ENCODE data around the gene ATXN10.

ATXN10 gene

GRCh38 chr22:45783690-45784089 lies 112.1 kb downstream of the ATXN10 start:
- Histone ChIP-seq H2AFZ (ENCODE audit: low read depth, low read length) (no peak overlapping the region), H3K36me3 (replicated peaks; ENCODE audit: low read depth, low read length) (no peaks in the 10 kb centered on the region), H3K79me2 (ENCODE audit: low read length) (0 out of 2 replicates have a peak, but pooled peaks cover 3% of the 10 kb centered on the region), H3K27ac (ENCODE audit: low read length) (no peak overlapping the region), H3K4me1 (ENCODE audit: low read length) (peaks cover 12% of the 10 kb centered on the region), H3K4me2 (ENCODE audit: low read length) (no peak overlapping the region), H4K20me1 (ENCODE audit: insufficient read depth, low read length) (peaks cover 7% of the 10 kb centered on the region; the same call in 1 of the 2 replicates), H3K27me3 (ENCODE audit: low read depth, low read length) (no peaks in the 10 kb centered on the region), H3K9ac (ENCODE audit: low read length) (no peak overlapping the region), H3K9me3 (ENCODE audit: insufficient read depth, low read length) (no peaks in the 10 kb centered on the region), H3K4me3 (ENCODE audit: low read length) (no peak overlapping the region)
- TF ChIP-seq CTCF (IDR thresholded peaks at IDR 0.05; ENCODE audit: low read depth, low read length) (no peak), EZH2phosphoT487 (IDR thresholded peaks at IDR 0.05; ENCODE audit: low read depth) (no peak)

GRCh38 chr22:45784357-45785277 lies 113.0 kb downstream of the ATXN10 start:
- Histone ChIP-seq H3K9me3 (ENCODE audit: insufficient read depth, low read length) (no peaks in the 10 kb centered on the region), H2AFZ (ENCODE audit: low read depth, low read length) (no peak overlapping the region), H4K20me1 (ENCODE audit: insufficient read depth, low read length) (peaks cover 7% of the 10 kb centered on the region; the same call in 1 of the 2 replicates), H3K79me2 (ENCODE audit: low read length) (0 out of 2 replicates have a peak, but pooled peaks cover 3% of the 10 kb centered on the region), H3K4me2 (ENCODE audit: low read length) (no peak overlapping the region), H3K27ac (ENCODE audit: low read length) (no peak overlapping the region), H3K36me3 (replicated peaks; ENCODE audit: low read depth, low read length) (no peaks in the 10 kb centered on the region), H3K27me3 (ENCODE audit: low read depth, low read length) (no peaks in the 10 kb centered on the region), H3K4me3 (ENCODE audit: low read length) (no peak overlapping the region), H3K4me1 (ENCODE audit: low read length) (peaks cover 12% of the 10 kb centered on the region), H3K9ac (ENCODE audit: low read length) (no peak overlapping the region)
- TF ChIP-seq CTCF (IDR thresholded peaks at IDR 0.05; ENCODE audit: low read depth, low read length) (no peak), EZH2phosphoT487 (IDR thresholded peaks at IDR 0.05; ENCODE audit: low read depth) (no peak)

- peaks cover 12% of the 10 kb centered on the region for H3K4me1 ChIP-seq (ENCODE audit: low read length)
- no peak overlapping the region for H3K27ac ChIP-seq (ENCODE audit: low read length)
- 0 out of 2 replicates have a peak overlapping the region, but pooled peaks have one; percentile 10 for H3K4me2 ChIP-seq (ENCODE audit: low read length)
- H3K9me3 ChIP-seq (ENCODE audit: insufficient read depth, low read length) = no peaks in the 10 kb centered on the region
- H3K4me3 ChIP-seq (ENCODE audit: low read length) = no peak overlapping the region
- no peak overlapping the region for H2AFZ ChIP-seq (ENCODE audit: low read depth, low read length)
- H3K9ac ChIP-seq (ENCODE audit: low read length) = no peak overlapping the region
- TF ChIP-seq EZH2phosphoT487 (IDR thresholded peaks at IDR 0.05; ENCODE audit: low read depth) = no peak
- no peak for TF ChIP-seq CTCF (IDR thresholded peaks at IDR 0.05; ENCODE audit: low read depth, low read length)
- no peaks in the 10 kb centered on the region for H3K36me3 ChIP-seq (replicated peaks; ENCODE audit: low read depth, low read length)
- 0 out of 2 replicates have a peak, but pooled peaks cover 3% of the 10 kb centered on the region for H3K79me2 ChIP-seq (ENCODE audit: low read length)
- H4K20me1 ChIP-seq (ENCODE audit: insufficient read depth, low read length) = peaks cover 7% of the 10 kb centered on the region; the same call in 1 of the 2 replicates
- H3K27me3 ChIP-seq (ENCODE audit: low read depth, low read length) = no peaks in the 10 kb centered on the region
Measured at GRCh38 chr22:45785458-45785857, 113.8 kb downstream of the ATXN10 start.

GRCh38 chr22:45786726-45787125 lies 115.1 kb downstream of the ATXN10 start:
- no peak overlapping the region for H3K4me2 ChIP-seq (ENCODE audit: low read length)
- H3K9ac ChIP-seq (ENCODE audit: low read length) = no peak overlapping the region
- no peaks in the 10 kb centered on the region for H3K36me3 ChIP-seq (replicated peaks; ENCODE audit: low read depth, low read length)
- H3K4me3 ChIP-seq (ENCODE audit: low read length) = no peak overlapping the region
- H3K27ac ChIP-seq (ENCODE audit: low read length) = no peak overlapping the region
- H3K4me1 ChIP-seq (ENCODE audit: low read length) = peaks cover 12% of the 10 kb centered on the region
- H3K27me3 ChIP-seq (ENCODE audit: low read depth, low read length) = no peaks in the 10 kb centered on the region
- no peak for TF ChIP-seq EZH2phosphoT487 (IDR thresholded peaks at IDR 0.05; ENCODE audit: low read depth)
- TF ChIP-seq CTCF (IDR thresholded peaks at IDR 0.05; ENCODE audit: low read depth, low read length) = no peak
- H2AFZ ChIP-seq (ENCODE audit: low read depth, low read length) = no peak overlapping the region
- 0 out of 2 replicates have a peak, but pooled peaks cover 3% of the 10 kb centered on the region for H3K79me2 ChIP-seq (ENCODE audit: low read length)
- H3K9me3 ChIP-seq (ENCODE audit: insufficient read depth, low read length) = no peaks in the 10 kb centered on the region
- peaks cover 7% of the 10 kb centered on the region; the same call in 1 of the 2 replicates for H4K20me1 ChIP-seq (ENCODE audit: insufficient read depth, low read length)

Data from OCI-LY3 (cell line).